GM10266 (cell line): ENCODE data around the gene FBXO3.

Experiments used
- DNase-seq: peaks from one replicate; pipeline ENCODE4 v3.0.0; 2012; ENCODE audit errors: extremely low spot score
- CTCF ChIP-seq: IDR thresholded peaks from 2 replicates; pipeline ENCODE4 v1.5.1; 2012; ENCODE audit warnings: mild to moderate bottlenecking, low read depth; ENCODE audit not compliant: control insufficient read depth, insufficient read depth; ENCODE audit errors: missing control alignments

Gene FBXO3

GRCh38 chr11:33706546-33706945, 67.8 kb downstream of the FBXO3 start:
- TF ChIP-seq CTCF, result no peak
- DNase-seq, result no peak

- no peak for DNase-seq
Observed at GRCh38 chr11:33704240-33705002, 69.9 kb downstream of the FBXO3 start.

GRCh38 chr11:33703788-33704187, 70.5 kb downstream of the FBXO3 start:
- no peak for DNase-seq
- no peak for TF ChIP-seq CTCF

More at GRCh38 chr11:33704240-33705002, 69.9 kb downstream of the FBXO3 start:
- TF ChIP-seq CTCF, result no peak

GRCh38 chr11:33703234-33703633, 71.1 kb downstream of the FBXO3 start:
- no peak for TF ChIP-seq CTCF
- DNase-seq, result no peak

GRCh38 chr11:33701302-33702230, 72.8 kb downstream of the FBXO3 start:
- TF ChIP-seq CTCF, result no peak
- no peak for DNase-seq

- peak; percentile 96 for DNase-seq
Observed at GRCh38 chr11:33700502-33701271, 73.6 kb downstream of the FBXO3 start, which contains the start of gene C11orf91. Gene C11orf91, minus strand, starts transcription at chr11:33700826. Its CDS starts 86 bp downstream, at chr11:33700740.

More at GRCh38 chr11:33700502-33701271, 73.6 kb downstream of the FBXO3 start, which contains the start of gene C11orf91:
- no peak for TF ChIP-seq CTCF
